Fibroblast of skin of scalp (primary cell): ENCODE results near the gene ZNF239. TPM values are rescaled to one million over a fixed set of nuclear protein-coding genes. Genes with fewer than 3 reads are reported as not detected.
"Not testable (repeated sequence)": the region's sequence is repeated elsewhere in the genome, so short reads cannot be mapped to it uniquely, and the experiment has no call there.

Experiments used
- DNase-seq: peaks from one replicate; pipeline ENCODE4 v3.0.0-alpha.2; 2013
- polyA plus RNA-seq, 2 experiments: library from polyadenylated mRNA; unstranded; fragments of 120-200 nt; gene quantifications; one replicate each; pipeline ENCODE4 v1.2.1, GENCODE V29; 2013; ENCODE audit not compliant: insufficient read length in 2 of 2

The ZNF239 gene
- 6.0 TPM for polyA plus RNA-seq (2013, experiment 1 of 2; ENCODE audit: insufficient read length)
- 7.2 TPM for polyA plus RNA-seq (2013, experiment 2 of 2; ENCODE audit: insufficient read length)

DNA sequence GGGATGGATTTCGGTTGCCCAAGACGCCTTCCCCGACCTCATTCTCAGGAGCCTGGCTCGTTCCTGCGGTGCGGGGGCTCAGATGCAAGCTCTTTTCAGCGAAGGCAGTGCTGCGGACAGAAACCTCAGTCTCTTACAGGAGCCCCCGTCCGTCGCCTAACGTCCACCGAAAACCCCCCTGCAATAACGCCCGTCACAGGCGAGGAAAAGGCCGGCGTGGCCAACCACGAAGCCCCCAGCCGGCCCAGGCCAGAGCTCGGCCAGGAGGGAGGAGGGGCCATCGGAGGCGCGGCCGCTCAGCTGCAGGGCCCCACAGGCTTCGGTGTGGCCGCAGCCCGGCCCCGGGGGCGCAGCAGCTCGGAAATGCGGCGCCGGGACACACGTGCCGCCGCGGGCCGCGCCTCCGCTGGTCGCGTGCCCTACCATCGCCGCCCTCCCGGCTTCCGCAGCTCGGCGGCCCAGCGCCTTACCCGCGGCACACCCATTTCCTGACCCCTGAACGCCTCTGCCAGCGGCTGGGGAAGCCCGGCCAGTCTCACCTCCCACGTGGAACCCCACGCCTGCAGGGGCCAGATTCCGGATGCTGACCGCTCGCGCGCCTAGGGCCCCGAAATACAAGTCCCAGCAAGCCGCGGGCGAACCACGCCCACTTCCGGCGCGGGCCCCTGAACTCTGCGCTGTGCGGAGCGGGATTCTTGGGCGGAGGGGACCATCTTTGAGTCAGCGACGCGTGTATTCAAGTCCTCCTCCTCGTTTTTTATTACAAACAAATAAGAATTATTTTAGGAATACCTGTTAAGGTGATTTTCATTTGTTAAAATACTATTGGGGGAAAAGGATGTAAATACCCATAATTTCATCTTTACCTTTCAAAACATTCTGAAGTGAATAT lies at the start of gene ZNF239:
Gene ZNF239, minus strand, starts transcription at position 616 of the 892 bp plus-strand sequence. CDS start 16,537 bp downstream, outside the sequence.
- peak; percentile 90 for DNase-seq

DNA sequence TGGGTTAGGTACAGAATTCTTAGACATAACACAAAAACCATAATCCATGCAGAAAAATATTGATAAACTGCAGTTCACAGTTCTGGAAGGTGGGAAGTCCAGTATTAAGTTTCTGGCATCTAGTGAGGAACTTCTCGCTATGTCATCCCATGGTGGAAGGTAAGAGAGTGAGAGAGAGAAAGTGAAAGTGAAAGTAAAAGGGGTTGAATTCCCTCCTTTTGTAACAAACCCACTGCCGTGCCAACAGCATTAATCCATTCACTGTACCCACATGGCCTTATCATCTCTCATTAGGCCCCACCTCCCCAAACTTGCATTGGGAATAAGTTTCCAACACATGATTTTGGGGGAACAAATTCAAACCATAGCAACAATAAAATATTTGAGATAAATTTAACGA lies 48.9 kb upstream of the ZNF239 start:
- peak; percentile 16 for DNase-seq

DNA sequence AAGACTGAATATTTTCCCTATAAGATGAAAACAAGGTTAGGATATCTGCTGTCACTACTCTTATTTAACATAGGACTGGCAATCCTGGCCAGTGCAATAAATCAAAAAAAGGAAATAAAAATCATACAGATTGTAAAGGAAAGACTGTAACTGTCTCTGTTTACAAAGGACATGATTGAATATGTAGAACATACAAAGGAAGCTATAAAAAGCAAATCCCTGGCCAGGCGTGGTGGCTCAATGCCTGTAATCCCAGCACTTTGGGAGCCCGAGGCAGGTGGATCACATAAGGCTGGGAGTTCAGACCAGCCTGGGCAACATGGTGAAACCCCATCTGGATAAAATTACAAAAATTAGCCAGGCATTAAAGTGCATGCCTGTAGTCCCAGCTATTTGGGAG lies 47.6 kb upstream of the ZNF239 start:
- no peak for DNase-seq

DNA sequence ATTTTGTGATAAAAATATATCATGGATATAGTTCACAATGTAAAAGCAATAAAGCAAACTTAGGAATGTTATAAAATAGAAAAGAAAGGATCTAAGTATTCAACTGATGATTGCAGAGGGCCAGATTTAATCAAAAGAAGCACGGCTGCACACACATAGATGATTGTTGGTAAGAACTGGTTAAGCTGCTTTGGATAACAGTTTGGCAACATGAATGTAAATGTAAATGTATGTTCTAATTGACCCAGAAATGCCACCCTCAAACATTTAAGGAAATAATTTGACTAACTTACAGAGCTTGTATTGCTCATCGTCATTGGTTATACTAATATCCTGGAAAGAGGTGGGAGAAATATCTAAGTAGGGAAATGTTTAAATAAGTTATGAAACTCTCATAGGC lies 45.0 kb upstream of the ZNF239 start:
- no peak for DNase-seq

DNA sequence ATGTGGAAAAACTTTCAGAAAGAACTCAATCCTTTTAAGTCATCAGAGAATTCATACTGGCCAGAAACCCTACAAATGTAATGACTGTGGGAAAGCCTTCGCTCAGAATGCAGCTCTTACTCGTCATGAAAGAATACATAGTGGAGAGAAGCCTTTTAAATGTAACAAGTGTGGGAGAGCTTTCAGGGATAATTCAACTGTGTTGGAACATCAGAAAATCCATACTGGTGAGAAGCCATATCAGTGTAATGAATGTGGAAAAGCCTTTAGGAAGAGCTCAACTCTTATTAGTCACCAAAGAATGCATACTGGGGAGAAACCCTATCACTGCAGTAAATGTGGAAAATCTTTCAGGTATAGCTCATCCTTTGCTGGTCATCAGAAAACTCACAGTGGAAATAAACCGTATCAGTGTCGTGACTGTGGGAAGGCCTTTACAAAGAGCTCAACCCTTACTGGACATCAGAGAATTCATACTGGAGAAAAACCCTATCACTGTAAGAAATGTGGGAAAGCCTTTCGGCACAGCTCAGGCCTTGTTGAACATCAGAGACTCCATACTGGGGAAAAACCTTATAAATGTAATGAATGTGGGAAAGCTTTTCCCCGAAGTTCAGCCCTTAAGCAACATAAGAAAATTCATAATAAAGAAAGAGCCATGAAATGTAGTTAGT lies 42.4 kb upstream of the ZNF239 start:
- no peak for DNase-seq

DNA sequence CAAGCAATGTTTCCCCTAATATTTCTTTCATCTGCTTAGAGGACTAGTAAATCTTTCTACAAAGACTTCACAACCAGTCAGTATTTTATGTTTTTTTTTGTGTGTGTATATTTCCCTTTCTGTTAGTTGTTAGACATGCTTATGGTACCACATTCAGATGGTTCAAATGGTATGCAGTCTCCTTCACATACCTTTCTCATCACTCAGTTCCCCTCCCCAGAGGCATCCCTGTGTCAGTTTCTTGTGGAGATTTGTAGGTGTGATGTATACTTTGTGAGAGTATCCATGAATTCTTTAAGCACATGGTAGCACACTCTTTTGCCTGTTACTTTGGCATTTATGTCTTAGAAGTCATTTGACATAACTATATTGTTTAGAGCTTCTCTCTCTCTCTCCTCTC lies 36.2 kb upstream of the ZNF239 start:
- peak; percentile 55 for DNase-seq

DNA sequence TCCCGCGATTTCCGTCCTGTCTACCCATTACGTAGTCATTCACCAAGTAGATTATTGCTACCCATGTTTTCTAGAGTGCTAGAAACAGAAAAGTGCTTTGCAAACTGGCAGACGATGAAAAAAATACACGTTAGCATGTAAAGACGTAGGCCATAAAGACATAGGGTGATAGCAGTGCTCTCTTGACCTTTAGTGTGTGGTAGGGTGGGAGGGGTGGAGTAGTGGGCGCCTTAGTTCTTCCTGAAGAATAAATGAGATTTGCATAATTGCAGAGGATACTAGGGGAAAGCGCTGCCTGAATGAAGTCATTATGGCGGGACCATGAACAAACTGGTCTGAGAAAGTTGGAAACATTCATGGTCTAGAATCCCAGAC lies 32.8 kb upstream of the ZNF239 start:
- DNase-seq: no peak

DNA sequence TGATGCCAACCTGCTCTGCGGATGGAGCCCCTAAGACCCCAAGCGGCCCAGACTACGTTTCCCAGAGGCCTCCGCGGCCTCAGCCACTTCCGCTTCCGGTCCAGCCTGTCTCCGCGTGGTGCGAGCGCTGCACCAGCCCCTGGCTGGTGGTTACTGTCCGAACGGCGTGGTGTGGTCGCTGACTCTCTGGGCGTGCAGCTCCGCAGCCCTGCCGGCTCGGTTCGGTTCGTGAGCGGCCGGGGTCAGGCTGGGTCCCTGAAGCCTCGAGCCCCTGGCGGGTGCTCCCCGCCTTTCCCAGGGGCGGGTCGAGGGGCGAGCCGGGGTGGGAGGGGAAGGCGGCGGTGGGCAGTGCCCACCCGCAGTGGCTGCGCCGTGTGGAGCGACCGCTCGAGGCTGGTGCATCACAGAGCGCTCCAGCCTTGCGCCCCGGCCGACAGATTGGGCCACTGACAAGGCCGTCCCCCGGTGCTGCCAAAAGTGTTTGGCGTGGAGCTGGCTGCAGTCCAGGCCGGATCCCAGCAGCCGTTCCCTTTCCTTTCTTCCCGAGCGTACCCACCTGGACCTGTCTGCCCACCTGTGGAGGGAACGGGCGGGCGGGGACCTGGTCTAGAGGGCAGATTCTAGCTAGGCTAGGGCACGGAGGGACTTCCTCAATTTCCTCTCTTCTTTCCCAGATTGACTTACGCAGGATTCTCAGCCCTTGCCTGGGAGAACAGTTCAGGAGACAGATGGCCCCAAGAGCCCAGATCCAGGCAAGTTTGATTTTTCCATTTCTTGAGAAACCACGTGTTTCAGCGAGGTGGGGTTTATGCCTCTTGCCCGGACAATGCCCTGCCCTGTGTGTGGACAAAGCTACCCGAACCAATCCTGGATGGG lies 32.1 kb upstream of the ZNF239 start, which contains the start of gene ZNF485:
Gene ZNF485, plus strand, starts transcription at position 116 of the 876 bp plus-strand sequence. Its CDS starts 613 bp downstream, at position 729.
- peak; percentile 68 for DNase-seq

DNA sequence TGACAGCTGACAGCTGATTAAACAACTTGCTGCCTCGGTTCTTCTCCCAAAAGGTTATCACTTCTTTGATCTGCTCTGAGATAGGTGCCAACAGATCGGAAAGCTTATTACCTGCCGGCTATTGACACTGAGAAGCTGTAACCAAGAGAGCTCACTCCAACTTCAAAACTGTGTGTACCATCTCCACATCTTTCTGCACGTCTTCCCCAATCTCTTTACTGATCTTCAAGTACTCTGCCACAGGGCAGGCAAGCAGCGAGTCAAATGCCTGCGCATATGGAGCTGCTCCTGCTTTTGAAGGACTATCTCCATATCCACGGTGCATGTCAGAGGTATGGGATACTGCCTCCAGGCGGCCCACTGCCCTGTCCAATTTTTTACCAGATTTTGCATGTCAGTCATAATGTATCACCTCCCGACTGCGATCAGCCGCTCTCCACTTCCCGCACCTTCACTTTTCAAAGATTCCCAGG lies 31.5 kb upstream of the ZNF239 start:
- no peak for DNase-seq

DNA sequence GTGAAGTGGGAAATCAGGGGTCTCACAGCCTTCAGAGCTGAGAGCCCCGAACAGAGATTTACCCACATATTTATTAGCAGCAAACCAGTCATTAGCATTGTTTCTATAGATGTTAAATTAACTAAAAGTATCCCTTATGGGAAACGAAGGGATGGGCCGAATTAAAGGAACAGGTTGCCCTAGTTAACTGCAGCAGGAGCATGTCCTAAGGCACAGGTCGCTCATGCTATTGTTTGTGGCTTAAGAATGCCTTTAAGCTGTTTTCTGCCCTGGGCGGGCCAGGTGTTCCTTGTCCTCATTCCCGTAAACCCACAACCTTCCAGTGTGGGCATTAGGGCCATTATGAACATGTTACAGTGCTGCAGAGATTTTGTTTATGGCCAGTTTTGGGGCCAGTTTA lies 27.2 kb upstream of the ZNF239 start:
- DNase-seq: not testable (repeated sequence)

DNA sequence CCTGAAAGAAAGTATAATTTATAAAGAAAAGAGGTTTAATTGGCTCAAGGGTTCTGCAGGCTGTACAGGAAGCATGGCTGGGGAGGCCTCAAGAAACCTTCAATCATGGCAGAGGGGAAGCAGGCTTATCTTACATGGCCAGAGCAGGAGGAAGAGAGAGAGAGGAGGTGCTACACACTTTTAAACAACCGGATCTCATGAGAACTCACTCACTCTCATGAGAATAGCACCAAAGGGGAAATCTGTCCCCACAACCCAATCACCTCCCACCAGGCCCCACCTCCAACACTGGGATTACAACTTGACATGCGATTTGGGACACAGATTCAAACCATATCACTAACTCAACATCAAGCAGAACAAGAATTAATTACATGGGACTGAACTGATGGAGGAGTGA lies 24.9 kb upstream of the ZNF239 start:
- no peak for DNase-seq

DNA sequence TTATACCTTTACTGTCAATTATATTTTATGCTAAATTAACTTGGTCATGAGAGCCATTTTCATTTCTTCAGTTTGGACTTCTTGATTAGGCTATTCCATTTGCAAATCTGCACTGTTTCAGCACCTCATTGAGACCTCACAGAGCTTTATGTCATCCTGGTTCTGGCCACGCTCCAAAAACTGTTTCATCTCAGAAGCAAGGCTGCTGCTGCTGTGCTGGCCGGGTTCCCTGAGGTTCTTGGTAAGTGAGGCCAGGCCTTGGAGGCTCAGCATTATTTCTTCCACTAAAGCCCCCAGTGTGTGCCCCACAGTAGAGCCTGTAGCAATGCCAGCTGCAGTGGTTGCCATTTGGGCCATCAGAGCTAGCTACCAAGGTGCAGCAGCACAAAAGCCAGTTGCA lies 24.0 kb upstream of the ZNF239 start:
- DNase-seq: peak; percentile 30

DNA sequence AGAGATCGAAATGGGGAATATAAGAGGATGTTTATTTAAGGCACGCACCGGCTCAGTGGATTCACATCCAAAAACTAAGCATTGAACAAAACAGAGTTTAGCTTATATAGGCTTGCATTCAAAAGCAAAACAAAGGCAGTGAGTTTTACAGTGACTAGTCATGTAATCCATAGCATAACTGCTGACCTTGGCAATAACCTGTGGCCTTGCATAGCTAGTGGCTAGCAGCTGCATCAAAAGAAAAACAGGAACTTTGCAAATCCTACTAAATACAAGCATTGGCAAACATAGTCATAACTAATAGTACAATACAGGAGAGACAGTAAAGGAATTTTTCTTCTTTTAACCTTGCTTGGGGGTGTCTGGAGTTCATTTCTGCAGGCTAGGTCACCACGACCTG lies 22.1 kb upstream of the ZNF239 start:
- no peak for DNase-seq

DNA sequence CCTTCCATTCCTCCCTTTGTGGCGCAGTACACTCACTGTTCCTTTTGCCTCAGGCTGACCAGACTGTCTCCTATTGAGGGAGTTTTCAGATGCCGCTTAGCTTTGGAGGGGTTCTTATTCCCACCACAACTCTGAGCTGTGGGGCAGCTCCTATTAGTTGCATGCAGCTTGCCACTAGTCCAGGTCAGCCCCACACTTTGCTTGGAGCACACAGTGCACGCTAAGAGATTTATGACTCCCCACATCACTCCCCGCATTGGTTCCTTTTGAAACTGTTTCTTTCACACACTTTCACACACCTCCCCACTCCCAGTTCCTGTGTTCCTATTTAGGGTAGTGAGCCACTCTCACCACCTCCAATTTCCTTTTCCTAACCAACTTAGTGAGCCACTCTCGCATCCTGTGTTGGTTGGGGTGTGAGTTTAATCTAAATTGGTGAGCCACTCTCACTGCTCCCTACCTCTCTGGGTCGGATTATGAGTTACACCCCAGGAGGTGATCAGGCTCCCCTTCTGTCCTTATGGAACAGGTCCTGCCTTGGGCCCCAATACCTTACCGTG lies 21.4 kb upstream of the ZNF239 start:
- DNase-seq: no peak

DNA sequence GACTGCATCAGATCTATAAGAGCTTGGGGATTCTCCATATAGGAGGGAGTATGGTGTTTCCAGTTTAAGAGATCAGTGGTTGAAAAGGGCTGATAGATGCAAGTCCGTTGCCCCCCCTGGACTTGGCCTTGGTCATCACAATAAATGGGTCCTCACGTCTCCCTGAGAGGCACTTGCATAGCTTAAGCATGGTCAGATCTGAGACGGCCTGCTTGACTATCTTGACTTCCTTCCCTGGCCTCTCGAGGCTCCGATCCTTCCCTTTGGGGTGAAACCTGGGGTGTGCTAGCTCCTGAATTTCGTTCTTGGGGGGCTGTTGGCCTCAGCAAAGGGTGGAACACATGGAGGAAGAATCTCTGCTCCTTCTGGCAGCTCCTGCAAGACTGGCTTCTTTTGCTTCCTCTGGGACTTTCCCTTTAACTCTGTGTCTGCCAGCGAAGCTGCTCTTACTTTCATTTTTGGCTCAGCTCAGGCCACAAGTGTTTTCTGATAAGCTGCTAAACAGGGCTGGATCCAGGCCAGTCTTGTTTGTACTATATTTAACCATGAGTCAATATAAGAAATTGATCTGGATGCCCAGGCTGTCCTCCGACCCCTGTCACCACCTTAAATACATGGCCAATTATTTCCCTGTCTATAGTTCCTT lies 20.7 kb upstream of the ZNF239 start:
- DNase-seq: peak; percentile 42

DNA sequence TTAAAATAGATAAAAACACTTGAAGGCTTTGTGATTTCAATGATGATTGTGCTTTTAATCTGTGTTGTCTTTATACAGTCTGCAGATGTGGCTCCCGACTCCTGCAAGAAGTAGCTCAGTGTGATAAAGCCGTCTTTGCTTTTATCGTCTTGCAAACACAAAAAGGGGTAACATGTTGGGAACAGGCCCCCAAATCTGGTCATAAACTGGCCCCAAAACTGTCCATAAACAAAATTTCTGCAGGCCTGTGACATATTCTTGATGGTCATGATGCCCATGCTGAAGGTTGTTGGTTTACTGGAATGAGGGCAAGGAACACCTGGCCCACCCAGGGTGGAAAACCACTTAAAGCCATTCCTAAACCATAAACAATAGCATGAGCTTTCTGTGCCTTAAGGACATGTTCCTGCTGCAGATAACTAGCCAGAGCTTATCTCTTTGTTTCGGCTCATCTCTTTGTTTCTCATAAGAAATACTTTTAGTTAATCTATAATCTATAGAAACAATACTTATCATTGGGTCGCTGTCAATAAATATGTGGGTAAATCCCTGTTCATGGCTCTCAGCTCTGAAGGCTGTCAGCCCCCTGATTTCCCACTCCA lies 17.0 kb upstream of the ZNF239 start:
- no peak for DNase-seq

DNA sequence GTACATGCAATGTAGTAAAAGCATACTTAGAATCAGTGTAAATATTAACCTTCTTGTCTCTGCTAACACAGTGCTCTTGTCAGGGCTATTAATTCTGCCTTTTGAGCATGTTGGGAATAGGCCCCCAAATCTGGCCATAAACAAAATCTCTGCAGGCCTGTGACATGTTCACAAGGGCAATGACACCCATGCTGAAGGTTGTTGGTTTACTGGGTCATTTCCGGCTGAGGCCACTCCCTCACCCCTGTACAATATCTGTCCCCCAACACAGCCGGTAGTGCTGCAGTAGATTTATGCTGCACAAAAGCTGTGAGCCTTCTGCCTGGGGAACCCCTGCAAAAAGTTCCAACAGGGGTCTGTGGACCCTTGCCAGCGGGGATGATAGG lies 12.3 kb upstream of the ZNF239 start:
- DNase-seq: not testable (repeated sequence)

DNA sequence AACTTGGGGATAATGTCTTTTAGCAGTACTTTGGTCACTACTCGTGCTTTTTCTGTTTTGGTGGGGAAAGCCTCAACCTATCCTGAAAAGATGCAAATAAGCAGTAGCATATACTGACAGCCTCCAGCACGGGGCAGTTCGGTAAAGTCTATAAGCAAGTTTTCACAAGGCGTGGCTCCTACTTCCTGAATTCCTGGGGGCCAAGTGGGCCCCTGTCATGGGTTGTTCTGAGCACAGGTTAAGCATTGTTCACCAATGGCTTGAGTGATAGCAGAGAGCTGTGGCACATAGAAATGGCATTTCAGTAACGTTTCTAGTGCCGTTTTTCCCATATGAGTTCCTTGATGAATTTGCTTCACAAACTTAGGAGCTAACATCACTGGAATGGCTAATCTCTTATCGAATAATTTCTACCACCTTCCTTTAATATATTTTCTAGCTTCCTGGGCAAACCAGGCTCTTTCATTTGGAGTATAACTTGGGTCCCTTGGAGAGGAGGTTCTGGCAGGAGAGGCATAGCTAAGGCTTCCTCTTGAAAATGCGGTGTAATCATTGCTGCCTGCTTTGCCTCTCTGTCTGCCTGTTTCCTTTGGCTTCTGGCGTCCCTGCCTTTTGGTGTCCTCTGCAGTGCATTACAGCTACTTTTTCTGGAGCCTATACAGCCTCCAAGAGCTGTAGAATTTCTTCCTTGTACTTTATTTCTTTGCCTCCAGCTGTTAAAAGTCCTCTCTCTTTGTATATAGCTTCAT lies 11.7 kb upstream of the ZNF239 start:
- DNase-seq: no peak

DNA sequence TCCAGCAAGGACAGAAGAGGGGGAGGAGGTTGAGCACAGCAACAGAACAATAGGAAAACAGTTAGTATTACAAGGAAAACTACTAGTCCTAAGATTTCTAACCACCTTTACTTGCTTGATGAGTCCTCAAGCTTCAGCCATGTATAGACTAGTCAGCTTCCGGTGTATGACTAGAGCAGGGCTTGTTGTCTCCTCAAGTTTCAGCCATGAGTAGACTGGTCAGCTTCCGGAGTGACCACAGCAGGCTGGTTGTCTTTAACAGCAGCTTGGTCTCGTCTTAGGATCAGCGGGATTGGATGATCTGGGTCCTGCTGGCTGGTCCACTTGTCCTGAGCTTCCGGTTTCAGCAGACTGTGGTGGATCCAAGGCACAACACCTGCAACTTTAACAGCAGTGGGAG lies 10.6 kb upstream of the ZNF239 start:
- DNase-seq: no peak

DNA sequence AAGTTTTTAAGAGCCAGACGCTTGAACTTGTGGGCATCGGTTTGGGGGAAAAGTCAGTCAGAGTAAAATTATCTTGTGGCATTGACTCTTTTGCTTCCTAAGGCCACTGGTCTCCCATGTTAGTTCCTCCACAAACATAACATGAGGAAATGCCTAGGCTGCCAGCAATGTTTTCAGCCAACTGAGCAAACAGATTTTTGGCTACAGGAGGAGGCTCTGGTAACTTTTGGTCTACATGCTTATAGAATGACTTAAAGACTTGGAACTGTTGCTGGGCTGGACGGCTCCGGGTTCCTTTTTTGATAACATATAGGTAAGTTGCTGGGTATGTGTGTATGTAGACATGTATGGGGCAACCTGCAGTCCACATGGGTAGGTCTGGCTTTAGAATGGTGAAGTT lies 9.6 kb upstream of the ZNF239 start:
- no peak for DNase-seq

DNA sequence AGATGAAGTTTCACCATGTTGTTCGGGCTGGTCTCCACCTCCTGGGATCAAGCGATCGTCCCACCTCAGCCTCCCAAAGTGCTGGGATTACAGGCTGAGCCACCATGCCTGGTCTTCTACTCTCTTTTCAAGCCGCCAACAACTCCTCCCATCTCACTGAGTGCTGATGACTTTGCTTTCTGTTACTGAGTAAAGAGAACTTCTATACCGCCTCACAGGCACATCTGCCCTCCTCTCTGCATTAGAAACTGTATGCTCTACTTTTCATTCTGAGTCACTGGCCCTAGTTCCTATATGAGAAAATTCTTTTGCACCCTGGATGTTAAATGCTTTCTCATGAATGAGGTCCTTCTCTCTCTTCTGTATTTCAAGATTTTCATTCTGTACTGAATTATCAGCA lies 2.2 kb upstream of the ZNF239 start:
- no peak for DNase-seq
